K562 (cell line): Measurements from ENCODE around the gene SNRPB. TPM values are rescaled to one million over a fixed set of nuclear protein-coding genes. Genes with fewer than 3 reads are reported as not detected.

Experiments
- ARNT ChIP-seq, 2 experiments: fragments of 450-650 bp; IDR thresholded peaks; 2 replicates each; pipeline ENCODE4 v1.6.1; 2016; ENCODE audit warnings: mild to moderate bottlenecking in 1 of 2
- CAMTA2 ChIP-seq: fragments of 250-450 bp; sonication (Bioruptor Pico); conservative IDR thresholded peaks from 2 replicates; pipeline ENCODE4 v1.5.1; 2022
- CBX2 ChIP-seq: fragments of 200-600 bp; sonication (generic); IDR thresholded peaks from one replicate; pipeline ENCODE4 v1.6.1; 2012; ENCODE audit warnings: mild to moderate bottlenecking, low read length, inconsistent platforms; ENCODE audit not compliant: insufficient read depth, poor library complexity, severe bottlenecking
- CCNT2 ChIP-seq: IDR thresholded peaks from 2 replicates; pipeline ENCODE4 v1.6.1; 2011; ENCODE audit warnings: borderline replicate concordance, low read depth, mild to moderate bottlenecking, moderate library complexity, mixed read lengths, low read length; ENCODE audit not compliant: insufficient read length; ENCODE audit errors: extremely low read depth
- CREB1 ChIP-seq, 2 experiments: sonication (generic) in 1 of 2; formaldehyde crosslinking in 1 of 2; IDR thresholded peaks; 2 replicates each; pipeline versions ENCODE4 v1.6.1 to v1.8.0; 2012 to 2022; ENCODE audit warnings: inconsistent platforms in 1 of 2, mild to moderate bottlenecking in 1 of 2, missing genetic modification reagents in 1 of 2, moderate library complexity in 1 of 2
- CTBP1 ChIP-seq: fragments of 450-650 bp; IDR thresholded peaks from 2 replicates; pipeline ENCODE4 v1.6.1; 2016; ENCODE audit warnings: borderline replicate concordance
- DNMT1 ChIP-seq: fragments of 450-650 bp; IDR thresholded peaks from 2 replicates; pipeline ENCODE4 v1.6.1; 2016; ENCODE audit warnings: antibody characterized with exemption, mild to moderate bottlenecking
- E2F3 ChIP-seq: fragments of 250-450 bp; sonication (Bioruptor Pico); IDR thresholded peaks from 2 replicates; pipeline ENCODE4 v1.4.0; 2020; ENCODE audit warnings: mild to moderate bottlenecking
- FOXJ2 ChIP-seq: fragments of 200-800 bp; sonication (Bioruptor generic); IDR thresholded peaks from 2 replicates; pipeline ENCODE4 v1.6.1; 2016; ENCODE audit warnings: missing genetic modification characterization, missing compliant biosample characterization
- HDAC1 ChIP-seq, 2 experiments: fragments of 450-650 bp; IDR thresholded peaks; 2 replicates each; pipeline ENCODE4 v1.6.1; 2016 to 2017; ENCODE audit warnings: inconsistent platforms in 1 of 2, mild to moderate bottlenecking in 1 of 2, moderate library complexity in 1 of 2
- HMGN3 ChIP-seq: IDR thresholded peaks from 2 replicates; pipeline ENCODE4 v1.6.1; 2011; ENCODE audit warnings: borderline replicate concordance, low read depth, mild to moderate bottlenecking, mixed read lengths, low read length; ENCODE audit not compliant: insufficient read length; ENCODE audit errors: extremely low read depth
- ILK ChIP-seq: fragments of 450-650 bp; IDR thresholded peaks from 2 replicates; pipeline ENCODE4 v1.6.1; 2016; ENCODE audit warnings: missing genetic modification characterization, low read depth, mild to moderate bottlenecking, missing compliant biosample characterization, moderate library complexity, borderline replicate concordance
- MAX ChIP-seq: sonication (generic); formaldehyde crosslinking; IDR thresholded peaks from 2 replicates; pipeline ENCODE4 v1.9.0; 2022; ENCODE audit warnings: mild to moderate bottlenecking, missing genetic modification reagents
- MECOM ChIP-seq: fragments of 250-450 bp; sonication (Bioruptor Pico); IDR thresholded peaks from 2 replicates; pipeline ENCODE4 v1.8.0; 2022; ENCODE audit warnings: inconsistent platforms
- NEUROD1 ChIP-seq: fragments of 150-350 bp; IDR thresholded peaks from 2 replicates; pipeline ENCODE4 v1.6.1; 2014; ENCODE audit warnings: borderline replicate concordance, low read length, low read depth; ENCODE audit not compliant: partially characterized antibody
- NR3C1 ChIP-seq: sonication (generic); formaldehyde crosslinking; IDR thresholded peaks from 2 replicates; pipeline ENCODE4 v1.8.1; 2022; ENCODE audit warnings: missing genetic modification reagents
- RFX5 ChIP-seq: IDR thresholded peaks from 2 replicates; pipeline ENCODE4 v1.6.1; 2011; ENCODE audit warnings: low read depth, mild to moderate bottlenecking, improper control_type of control experiment, low read length
- TGIF2 ChIP-seq: sonication (generic); formaldehyde crosslinking; IDR thresholded peaks from 2 replicates; pipeline ENCODE4 v1.8.1; 2022; ENCODE audit warnings: mild to moderate bottlenecking, missing genetic modification reagents, moderate library complexity
- ZEB2 ChIP-seq: fragments of 450-650 bp; IDR thresholded peaks from 2 replicates; pipeline ENCODE4 v1.6.1; 2016
- ZNF197 ChIP-seq: fragments of 200-800 bp; sonication (Bioruptor generic); IDR thresholded peaks from 2 replicates; pipeline ENCODE4 v1.6.1; 2016; ENCODE audit warnings: low read depth, missing genetic modification characterization, missing compliant biosample characterization
- ZNF24 ChIP-seq: fragments of 450-650 bp; IDR thresholded peaks from 2 replicates; pipeline ENCODE4 v1.6.1; 2016
- ZNF354B ChIP-seq: fragments of 250-450 bp; sonication (Bioruptor Pico); IDR thresholded peaks from 2 replicates; pipeline ENCODE4 v1.4.0; 2020
- ZNF785 ChIP-seq: fragments of 250-450 bp; sonication (Bioruptor Pico); IDR thresholded peaks from 2 replicates; pipeline ENCODE4 v1.4.0; 2020; ENCODE audit warnings: mild to moderate bottlenecking
- polyA plus RNA-seq, 8 experiments: library from polyadenylated mRNA; depleted of rRNA in 4 of 8; stranded (reverse) in 5 of 8; unstranded in 3 of 8; fragments of >200 nt; fragmentation: Nextera tagmentation in 2 of 8; fragmentation: Illumina TruSeq in 1 of 8; extraction: Ambion mirVana in 2 of 8; extraction: Trizol in 1 of 8; gene quantifications; 2 replicates each; pipeline versions ENCODE4 v1.2.1 to v1.2.3, GENCODE V29; 2011 to 2014; ENCODE audit warnings: inconsistent platforms in 1 of 8, missing spikeins in 1 of 8
- total RNA-seq, 7 experiments: library from RNA; depleted of rRNA in 6 of 7; stranded (reverse); fragments of >200 nt in 6 of 7; fragmentation: Illumina TruSeq in 2 of 7; extraction: Trizol in 2 of 7; gene quantifications; 2 replicates each; pipeline versions ENCODE4 v1.2.1 to v1.2.3, GENCODE V29; 2011 to 2021; ENCODE audit warnings: low replicate concordance in 1 of 7
- TF ChIP-seq, protein P1 (sequence below): sonication (generic); formaldehyde crosslinking; IDR thresholded peaks from 2 replicates; pipeline ENCODE4 v1.4.0; 2020; ENCODE audit warnings: mild to moderate bottlenecking, missing genetic modification reagents
- TF ChIP-seq, protein P2 (sequence below): fragments of 250-450 bp; sonication (Bioruptor Pico); IDR thresholded peaks from 2 replicates; pipeline ENCODE4 v1.8.0; 2021; ENCODE audit warnings: mild to moderate bottlenecking, moderate library complexity

SNRPB gene
- total and polyA plus RNA-seq, 9 of the 15 experiments (the other 6 are each of a cell fraction or from before 2014, with no cell fraction given): 13.1 to 615 (median 266) TPM

DNA sequence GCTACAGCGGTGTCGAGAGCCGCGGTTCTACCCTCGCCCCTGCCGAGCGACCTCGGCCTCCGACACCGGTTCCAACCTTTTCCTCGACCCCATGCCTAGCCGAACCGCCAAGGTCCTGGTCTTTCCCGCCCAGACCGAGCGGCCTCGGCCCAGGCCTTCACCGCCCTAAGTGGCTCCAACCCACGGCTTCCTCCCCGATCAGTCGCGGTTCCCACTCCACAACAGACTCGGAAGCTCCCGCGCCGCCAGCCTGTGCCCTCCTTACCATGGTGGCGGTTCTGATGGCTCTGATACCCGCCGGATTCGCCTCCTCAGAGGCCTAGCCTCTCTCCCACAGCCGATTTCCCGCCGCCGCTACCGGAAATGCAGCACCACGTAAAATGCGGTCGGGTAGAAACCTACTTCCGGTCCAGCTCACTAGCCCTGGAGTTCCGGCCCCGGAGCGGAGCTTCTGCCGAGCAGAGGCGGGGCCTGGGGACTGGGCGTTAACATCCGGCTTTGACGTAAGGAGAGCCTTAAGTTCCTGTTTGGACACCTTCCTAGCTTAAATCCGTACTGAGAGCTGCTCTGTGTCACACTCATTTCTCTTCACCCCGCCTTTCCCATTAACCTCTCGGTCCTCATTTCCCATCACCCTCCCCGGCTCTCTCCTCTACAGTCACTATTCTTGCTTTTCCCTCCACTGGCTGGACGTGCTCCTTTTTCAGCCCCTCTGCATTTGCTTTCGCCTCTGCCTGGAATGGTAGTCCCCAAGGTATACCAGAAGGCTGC lies at the start of gene SNRPB (continued):
- TF ChIP-seq, protein P1, sequence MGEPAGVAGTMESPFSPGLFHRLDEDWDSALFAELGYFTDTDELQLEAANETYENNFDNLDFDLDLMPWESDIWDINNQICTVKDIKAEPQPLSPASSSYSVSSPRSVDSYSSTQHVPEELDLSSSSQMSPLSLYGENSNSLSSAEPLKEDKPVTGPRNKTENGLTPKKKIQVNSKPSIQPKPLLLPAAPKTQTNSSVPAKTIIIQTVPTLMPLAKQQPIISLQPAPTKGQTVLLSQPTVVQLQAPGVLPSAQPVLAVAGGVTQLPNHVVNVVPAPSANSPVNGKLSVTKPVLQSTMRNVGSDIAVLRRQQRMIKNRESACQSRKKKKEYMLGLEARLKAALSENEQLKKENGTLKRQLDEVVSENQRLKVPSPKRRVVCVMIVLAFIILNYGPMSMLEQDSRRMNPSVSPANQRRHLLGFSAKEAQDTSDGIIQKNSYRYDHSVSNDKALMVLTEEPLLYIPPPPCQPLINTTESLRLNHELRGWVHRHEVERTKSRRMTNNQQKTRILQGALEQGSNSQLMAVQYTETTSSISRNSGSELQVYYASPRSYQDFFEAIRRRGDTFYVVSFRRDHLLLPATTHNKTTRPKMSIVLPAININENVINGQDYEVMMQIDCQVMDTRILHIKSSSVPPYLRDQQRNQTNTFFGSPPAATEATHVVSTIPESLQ (CRISPR knock-in tag): peak; percentile 89; the same call in 1 of the 2 replicates
- TF ChIP-seq CCNT2 (no peak), ARNT (IDR thresholded peaks at IDR 0.05) (peak; percentile 28 to 73; a peak in 3 of 4 replicates), ILK (no peak), ZNF24 (peak; percentile 56; the same call in 1 of the 2 replicates), CREB1 (IDR thresholded peaks at IDR 0.05) (peak; percentile 53), CREB1 (CRISPR knock-in tag; IDR thresholded peaks at IDR 0.05) (peak; percentile 86), RFX5 (no peak), MECOM (CRISPR knock-in tag) (no peak), HMGN3 (peak; percentile 30), ZNF354B (no peak), FOXJ2 (tag) (no peak), CBX2 (no peak), NEUROD1 (peak; percentile 56), CTBP1 (peak; percentile 51; the same call in 1 of the 2 replicates), HDAC1 (IDR thresholded peaks at IDR 0.05) (peak in 1 of 2 experiments; percentile 28; a peak in 2 of 4 replicates), ZNF197 (CRISPR knock-in tag) (no peak), NR3C1 (no peak), MAX (CRISPR knock-in tag) (peak; percentile 77), TGIF2 (CRISPR knock-in tag) (no peak; the same call in 1 of the 2 replicates), CAMTA2 (CRISPR knock-in tag) (no peak), DNMT1 (no peak), E2F3 (peak; percentile 100), ZNF785 (CRISPR knock-in tag) (no peak), ZEB2 (peak; percentile 94)
- TF ChIP-seq, protein P2, sequence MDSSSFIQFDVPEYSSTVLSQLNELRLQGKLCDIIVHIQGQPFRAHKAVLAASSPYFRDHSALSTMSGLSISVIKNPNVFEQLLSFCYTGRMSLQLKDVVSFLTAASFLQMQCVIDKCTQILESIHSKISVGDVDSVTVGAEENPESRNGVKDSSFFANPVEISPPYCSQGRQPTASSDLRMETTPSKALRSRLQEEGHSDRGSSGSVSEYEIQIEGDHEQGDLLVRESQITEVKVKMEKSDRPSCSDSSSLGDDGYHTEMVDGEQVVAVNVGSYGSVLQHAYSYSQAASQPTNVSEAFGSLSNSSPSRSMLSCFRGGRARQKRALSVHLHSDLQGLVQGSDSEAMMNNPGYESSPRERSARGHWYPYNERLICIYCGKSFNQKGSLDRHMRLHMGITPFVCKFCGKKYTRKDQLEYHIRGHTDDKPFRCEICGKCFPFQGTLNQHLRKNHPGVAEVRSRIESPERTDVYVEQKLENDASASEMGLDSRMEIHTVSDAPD (CRISPR knock-in tag): no peak
